ENCODE data around the gene MEN1.
A peak's percentile ranks its signal among the peaks of the same experiment; 100 is the strongest.

Gene MEN1

GRCh38 chr11:64810271-64810890 lies at the start of gene MEN1:
MEN1 (minus strand) TSS chr11:64810551; CDS start chr11:64810109, 442 bp downstream.
- DNase-seq (ENCODE audit: low read depth) = peak; percentile 88

GRCh38 chr11:64859542-64860414 lies 49.4 kb upstream of the MEN1 start:
- DNase-seq (ENCODE audit: low read depth) = no peak

DNA sequence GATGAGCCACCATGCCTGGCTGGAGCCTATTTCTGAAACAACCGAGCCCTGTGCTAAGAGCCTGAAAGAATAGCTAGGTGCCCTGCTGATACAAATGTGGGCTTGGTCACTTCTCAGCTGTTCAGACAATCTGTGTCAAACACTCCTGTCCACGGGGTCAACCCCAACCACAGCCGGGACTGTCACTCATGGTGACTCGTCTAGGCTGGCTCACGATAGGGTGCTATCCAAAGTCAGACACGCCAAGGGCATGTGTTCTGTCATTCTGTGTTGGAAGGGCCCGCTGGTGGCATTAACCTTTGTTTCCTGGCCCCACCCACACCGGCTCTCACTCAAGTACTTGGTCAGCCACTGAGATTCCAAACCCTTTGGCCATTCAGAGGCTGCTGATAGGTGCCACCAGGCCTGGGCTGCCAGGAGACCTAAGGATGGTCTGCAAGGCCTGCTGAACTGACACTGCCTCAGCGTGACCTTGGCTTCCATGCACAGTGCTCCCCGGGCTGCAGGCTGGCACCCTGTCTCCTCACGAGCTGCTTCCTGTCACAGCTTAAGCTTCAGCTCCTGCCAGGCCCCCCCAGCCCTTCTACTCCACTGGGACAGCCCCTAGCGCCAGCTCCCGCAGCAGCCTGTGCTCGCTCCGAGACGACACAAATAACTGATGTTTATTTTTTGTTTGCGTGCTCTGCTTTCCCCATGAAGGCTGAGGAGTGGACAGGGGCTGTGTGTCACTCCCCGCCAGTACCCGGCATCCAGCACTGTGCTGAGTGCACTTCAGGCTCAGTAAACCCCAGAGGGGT lies 48.3 kb upstream of the MEN1 start:
- DNase-seq (ENCODE audit: low read depth) = no peak

DNA sequence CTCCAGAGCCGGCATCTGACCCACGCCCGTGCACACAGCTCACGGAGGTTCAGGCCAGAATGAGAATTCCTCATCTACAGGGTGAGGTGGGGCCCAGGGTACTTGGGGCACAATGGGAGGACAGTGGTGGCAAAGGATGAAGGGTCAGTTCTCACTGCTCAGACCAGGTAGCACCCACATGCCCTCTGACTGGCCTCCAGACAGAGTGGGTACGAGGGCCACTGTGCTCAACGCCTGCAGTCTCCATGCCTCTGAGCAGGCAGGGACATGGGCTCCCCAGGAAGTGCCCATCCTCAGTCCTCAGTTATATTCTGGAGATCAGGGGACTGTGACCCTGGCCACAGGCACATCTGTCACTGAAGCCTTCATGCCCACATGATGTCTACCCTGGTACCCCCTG lies 47.1 kb upstream of the MEN1 start:
- no peak for DNase-seq (ENCODE audit: low read depth)

DNA sequence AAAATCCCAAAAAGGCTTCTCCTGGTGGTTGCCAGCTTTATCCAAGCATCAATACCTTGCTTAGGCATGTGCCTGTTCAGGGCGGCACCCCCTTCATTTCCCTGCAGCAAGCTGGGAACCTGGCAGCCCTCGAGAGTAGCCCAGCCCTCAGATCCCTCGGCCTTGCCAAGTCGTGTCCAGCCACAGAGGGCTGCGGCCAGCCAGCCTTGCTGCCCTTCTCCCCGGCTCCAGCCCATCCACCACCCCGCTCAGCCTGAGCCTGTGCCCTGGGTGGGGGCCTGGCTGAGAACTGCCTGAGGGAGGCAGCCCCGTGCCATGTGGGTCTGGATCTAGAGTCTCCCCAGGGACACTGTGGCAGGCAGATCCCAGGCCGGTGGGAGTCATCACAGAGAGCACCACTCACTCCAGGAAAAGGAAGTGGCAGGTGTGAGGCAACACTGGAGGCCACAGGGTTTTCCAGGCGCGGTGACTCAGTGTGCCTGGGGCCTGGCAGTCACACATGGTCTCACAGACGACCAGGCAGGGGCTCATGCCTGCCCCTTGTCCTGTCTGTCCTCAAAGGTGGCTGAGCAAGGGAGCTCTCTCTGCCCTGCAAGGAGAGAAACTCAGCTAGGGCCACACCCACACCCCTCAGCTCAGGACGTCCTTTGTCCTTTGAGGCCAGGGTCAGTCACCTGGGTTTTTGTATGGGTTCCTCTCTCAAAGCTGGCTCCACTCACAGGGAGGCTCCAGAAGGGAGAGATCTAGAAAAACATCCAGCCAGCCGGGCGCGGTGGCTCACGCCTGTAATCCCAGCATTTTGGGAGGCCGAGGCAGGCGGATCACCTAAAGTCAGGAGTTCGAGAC lies 46.3 kb upstream of the MEN1 start:
- peak; percentile 84 for DNase-seq (ENCODE audit: low read depth)

DNA sequence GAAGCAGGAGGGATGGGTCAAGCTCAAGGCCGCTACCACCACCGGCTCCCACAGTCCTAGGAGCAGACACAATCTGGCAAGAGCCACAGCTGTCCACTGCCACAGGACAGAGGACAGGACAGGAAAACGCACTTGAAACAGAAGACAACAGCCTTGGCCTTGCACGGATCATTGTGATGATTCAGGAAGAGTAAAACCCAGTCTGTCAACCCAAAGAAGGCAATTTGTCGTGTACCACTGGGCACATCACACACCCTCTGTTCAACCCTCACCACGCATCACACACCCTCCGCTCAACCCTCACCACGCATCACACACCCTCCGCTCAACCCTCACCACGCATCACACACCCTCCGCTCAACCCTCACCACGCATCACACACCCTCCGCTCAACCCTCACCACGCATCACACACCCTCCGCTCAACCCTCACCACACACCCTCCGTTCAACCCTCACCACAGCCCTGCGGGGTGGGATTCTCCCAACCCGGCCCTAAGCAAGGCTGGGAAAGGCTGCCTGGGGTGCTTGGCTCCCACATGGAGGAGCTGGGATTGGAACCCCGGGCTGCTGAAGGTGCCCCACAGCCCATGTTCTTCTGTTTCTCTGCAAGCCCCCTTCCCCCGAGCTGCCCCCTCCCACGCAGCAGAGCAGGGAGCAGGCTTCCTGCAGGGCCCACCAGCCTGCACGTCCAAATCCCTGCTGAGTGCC lies 45.4 kb upstream of the MEN1 start:
- no peak for DNase-seq (ENCODE audit: low read depth)

DNA sequence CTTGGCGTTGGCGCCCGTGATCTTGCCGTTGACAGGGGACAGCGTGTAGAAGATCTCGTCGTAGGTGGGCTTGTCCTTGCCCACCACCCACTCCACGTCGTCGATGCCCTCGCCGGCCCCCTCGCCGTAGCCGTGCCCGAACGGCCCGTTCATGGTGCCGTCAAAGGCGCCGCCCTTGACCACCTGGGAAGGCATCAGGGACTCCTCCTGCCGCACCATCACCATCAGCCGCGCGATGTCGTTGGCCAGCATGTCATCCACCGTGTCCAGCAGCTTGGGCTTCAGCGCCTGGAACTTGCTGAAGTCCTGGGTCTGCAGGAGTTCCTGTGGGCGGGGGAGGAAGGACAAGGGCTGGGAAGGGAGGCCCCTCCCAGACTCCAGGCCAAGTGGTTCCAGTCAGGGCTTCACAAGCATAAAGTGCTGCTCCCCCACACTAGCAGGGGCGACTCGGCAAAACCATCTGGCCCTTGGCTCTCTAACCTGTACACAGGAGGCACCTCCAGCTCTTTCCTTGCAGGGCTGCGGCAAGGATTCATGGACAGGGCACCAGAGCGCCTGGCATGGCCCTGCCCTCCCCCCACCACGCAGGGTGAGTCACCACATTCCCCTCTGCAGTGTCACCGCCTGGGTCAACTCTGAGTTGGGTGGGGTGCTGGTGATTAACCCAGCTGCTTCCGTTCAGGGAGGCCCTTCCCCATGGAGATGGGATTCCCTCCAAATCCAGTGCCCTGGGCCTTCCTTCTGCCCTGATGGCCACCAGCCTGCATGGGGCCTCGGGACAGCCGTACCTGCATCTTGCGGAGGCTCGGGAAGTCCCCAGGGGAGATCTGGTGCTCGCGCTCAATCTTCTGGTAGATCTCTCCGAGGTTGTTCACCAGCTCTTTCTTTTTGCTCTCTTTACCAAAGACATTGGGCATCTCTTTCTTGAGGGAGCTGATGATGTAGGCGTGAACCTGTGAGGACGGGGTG lies 44.5 kb upstream of the MEN1 start:
- peak; percentile 92 for DNase-seq (ENCODE audit: low read depth)

GRCh38 chr11:64854157-64854533 lies 43.8 kb upstream of the MEN1 start:
- no peak for DNase-seq (ENCODE audit: low read depth)

- DNase-seq (ENCODE audit: low read depth) = no peak
Observed at GRCh38 chr11:64853709-64854108, 43.4 kb upstream of the MEN1 start.

DNA sequence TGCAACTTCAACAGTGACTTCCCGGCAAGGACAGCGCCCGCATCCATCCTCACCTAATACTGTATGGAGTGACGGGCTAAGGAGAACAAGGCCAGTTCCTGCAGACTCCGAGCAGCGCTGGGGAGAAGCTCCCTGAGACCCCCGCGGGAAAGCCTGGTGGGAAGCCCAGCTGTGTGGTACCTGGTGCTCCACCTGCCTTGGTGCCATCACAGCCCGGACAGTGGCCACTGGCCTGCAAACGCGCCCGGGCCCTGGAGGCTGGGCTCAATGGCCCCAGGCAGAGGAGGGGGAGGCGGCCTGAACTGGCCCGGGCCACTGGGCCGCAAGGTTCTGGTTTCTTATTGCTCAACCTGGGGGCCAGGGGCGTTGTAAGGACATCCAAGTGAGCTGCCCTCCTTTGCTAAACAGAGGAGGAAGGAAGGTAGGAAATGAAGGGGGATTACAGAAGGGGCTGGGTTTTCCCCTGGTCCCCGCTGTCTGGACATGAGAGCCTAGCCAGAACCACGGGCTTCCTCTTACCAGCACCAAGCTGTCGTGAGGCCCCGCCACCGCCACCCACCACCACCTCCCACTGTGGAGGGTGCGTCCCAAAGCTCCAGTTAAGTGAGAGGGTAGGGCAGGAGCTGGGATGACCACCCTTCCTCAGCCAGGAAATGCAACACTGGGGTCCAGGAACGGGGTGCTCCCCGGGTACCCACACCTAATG lies 42.6 kb upstream of the MEN1 start:
- no peak for DNase-seq (ENCODE audit: low read depth)

DNA sequence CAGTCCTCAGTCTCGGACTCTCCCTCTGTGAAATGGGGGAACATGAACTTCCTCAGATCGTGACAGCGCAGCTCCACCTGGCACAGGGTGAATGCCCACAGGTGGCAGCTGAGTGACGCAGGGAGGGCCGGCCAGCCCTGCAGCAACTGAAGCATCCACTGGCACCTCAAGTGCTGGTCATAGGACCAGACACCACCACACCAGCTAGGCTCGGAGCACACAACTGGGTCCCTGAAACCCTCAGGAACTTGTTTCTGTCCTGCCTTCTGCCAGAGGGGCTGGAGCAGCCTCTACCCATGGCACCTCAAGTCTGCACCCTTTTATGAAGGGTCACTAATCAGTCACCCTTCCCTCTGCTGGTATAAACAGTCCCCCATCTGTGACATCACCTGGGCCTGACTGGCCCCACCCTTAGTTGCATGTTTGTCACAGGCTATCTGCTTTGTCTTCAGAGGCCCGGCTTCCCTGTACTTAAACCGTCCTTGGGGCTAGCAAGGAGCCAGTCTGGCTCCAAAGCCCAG lies 41.5 kb upstream of the MEN1 start:
- no peak for DNase-seq (ENCODE audit: low read depth)

- DNase-seq (ENCODE audit: low read depth) = no peak
Observed at GRCh38 chr11:64850979-64851567, 40.7 kb upstream of the MEN1 start.

DNA sequence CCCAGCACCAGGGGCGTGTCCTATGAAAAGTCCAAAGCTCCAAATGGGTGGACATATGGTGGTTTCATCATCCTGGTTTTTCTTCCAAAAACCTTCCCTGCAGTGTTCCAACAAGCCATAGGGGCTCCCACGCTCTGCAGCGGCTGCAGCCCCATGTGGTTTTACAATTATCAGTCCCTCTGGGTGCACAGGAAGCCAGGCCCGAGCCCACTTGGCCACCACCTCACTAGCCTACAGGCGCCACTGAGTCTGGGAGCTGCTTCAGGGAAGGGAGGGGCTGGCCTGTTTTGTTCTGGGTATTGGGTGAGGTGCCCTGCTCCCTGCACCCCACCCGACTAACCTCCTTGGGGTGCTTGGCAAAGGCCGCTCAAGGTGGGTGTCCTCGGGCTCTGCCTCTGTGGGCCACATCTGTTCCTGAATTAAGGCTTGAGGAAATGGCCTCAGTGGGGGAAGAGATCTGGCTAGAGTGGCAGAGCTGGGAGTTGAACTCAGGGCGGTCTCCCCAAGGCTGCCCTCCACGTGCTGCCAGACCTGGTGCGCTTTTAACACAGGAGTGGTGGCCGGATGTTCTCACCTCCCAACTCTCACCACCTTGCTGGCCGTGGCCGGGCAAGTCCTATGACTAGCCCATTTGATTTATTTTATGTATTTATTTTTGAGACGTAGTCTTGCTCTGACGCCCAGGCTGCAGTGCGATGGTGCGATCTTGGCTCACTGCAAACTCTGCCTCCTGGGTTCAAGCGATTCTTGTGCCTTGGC lies 39.4 kb upstream of the MEN1 start:
- no peak for DNase-seq (ENCODE audit: low read depth)

- no peak for DNase-seq (ENCODE audit: low read depth)
Observed at GRCh38 chr11:64848826-64849597, 38.7 kb upstream of the MEN1 start.

DNA sequence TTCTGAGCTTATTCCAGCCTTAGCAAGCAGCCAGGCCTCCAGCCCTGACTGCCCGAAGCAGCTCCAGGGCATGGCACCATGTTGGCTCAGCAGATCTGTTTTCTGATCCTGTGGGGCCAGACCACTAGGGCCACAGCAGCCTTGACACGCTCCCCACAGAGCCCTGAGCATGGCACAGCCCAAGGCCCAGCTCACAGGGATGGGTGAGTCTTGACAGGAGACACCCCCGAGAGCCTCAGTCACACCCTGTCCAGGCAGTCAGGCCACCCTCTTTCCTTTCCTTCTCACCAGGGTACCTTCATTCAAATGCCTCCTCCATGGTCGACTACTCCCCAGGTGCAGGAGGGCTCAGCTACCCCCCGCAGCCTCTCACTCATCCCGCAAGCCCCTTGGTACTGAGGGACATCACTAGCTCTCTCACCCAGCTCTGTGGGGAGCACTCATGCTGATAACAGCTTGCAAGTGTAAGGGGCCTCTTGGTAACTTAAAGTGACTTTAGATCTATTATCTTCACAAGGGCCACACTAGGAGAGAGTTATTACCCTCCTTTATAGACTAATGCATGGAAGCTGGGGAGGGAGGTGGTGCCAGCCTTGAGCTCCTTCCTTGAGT lies 38.0 kb upstream of the MEN1 start:
- DNase-seq (ENCODE audit: low read depth) = no peak

GRCh38 chr11:64846998-64847666 lies 36.8 kb upstream of the MEN1 start:
- peak; percentile 67 for DNase-seq (ENCODE audit: low read depth)
